Uterus (tissue), 2 donors: Measurements from ENCODE around the gene SCT.

Source experiments
- POLR2A ChIP-seq, 2 donors: fragments of 450-650 bp; IDR thresholded peaks; one replicate each; pipeline ENCODE4 v1.6.1; 2016; ENCODE audit warnings: antibody characterized with exemption in 2 of 2, mild to moderate bottlenecking in 1 of 2, moderate library complexity in 1 of 2
- TF ChIP-seq, protein P1 (sequence below), 4 experiments: fragments of 200-600 bp in 2 of 4; fragments of 450-650 bp in 2 of 4; sonication (generic) in 2 of 4; IDR thresholded peaks; one replicate each; pipeline ENCODE4 v1.5.1; 2016 to 2019; ENCODE audit warnings: antibody characterized with exemption in 4 of 4, mild to moderate bottlenecking in 2 of 4, moderate library complexity in 1 of 4

- TF ChIP-seq POLR2A (IDR thresholded peaks at IDR 0.05) = no peak
- TF ChIP-seq, protein P1, sequence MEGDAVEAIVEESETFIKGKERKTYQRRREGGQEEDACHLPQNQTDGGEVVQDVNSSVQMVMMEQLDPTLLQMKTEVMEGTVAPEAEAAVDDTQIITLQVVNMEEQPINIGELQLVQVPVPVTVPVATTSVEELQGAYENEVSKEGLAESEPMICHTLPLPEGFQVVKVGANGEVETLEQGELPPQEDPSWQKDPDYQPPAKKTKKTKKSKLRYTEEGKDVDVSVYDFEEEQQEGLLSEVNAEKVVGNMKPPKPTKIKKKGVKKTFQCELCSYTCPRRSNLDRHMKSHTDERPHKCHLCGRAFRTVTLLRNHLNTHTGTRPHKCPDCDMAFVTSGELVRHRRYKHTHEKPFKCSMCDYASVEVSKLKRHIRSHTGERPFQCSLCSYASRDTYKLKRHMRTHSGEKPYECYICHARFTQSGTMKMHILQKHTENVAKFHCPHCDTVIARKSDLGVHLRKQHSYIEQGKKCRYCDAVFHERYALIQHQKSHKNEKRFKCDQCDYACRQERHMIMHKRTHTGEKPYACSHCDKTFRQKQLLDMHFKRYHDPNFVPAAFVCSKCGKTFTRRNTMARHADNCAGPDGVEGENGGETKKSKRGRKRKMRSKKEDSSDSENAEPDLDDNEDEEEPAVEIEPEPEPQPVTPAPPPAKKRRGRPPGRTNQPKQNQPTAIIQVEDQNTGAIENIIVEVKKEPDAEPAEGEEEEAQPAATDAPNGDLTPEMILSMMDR (IDR thresholded peaks at IDR 0.05) = no peak
These were observed 38.8 kb upstream of the SCT start for GRCh38 chr11:665704-666281.
